Glutamatergic neuron (in vitro differentiated cells): ENCODE results near the gene UBE3D. TPM values are rescaled to one million over a fixed set of nuclear protein-coding genes. Genes with fewer than 3 reads are reported as not detected.

Source experiments
- DNase-seq: peaks from one replicate; pipeline ENCODE4 v3.0.0; 2022
- H3K27ac Mint-ChIP-seq: one replicate; pipeline ENCODE4 v1.8.0; 2020; ENCODE audit warnings: mild to moderate bottlenecking, mixed read lengths, inconsistent platforms; ENCODE audit not compliant: unreplicated experiment
- H3K27me3 Mint-ChIP-seq: one replicate; pipeline ENCODE4 v1.8.0; 2020; ENCODE audit warnings: mild to moderate bottlenecking, moderate library complexity, mixed read lengths, inconsistent platforms; ENCODE audit not compliant: unreplicated experiment
- H3K36me3 Mint-ChIP-seq: one replicate; pipeline ENCODE4 v1.8.0; 2020; ENCODE audit warnings: mild to moderate bottlenecking, mixed read lengths, inconsistent platforms; ENCODE audit not compliant: unreplicated experiment
- H3K4me1 Mint-ChIP-seq: one replicate; pipeline ENCODE4 v1.8.0; 2020; ENCODE audit warnings: mild to moderate bottlenecking, low read depth, mixed read lengths, inconsistent platforms; ENCODE audit not compliant: unreplicated experiment
- H3K4me3 Mint-ChIP-seq: one replicate; pipeline ENCODE4 v1.8.0; 2020; ENCODE audit warnings: mild to moderate bottlenecking, mixed read lengths, inconsistent platforms; ENCODE audit not compliant: unreplicated experiment
- H3K9me3 Mint-ChIP-seq: one replicate; pipeline ENCODE4 v1.8.0; 2020; ENCODE audit warnings: mild to moderate bottlenecking, moderate library complexity, mixed read lengths, inconsistent platforms; ENCODE audit not compliant: unreplicated experiment
- CTCF ChIP-seq: fragments of 200-600 bp; sonication (generic); IDR thresholded peaks from one replicate; pipeline ENCODE4 v1.5.0; 2021; ENCODE audit not compliant: partially characterized antibody, unreplicated experiment
- total RNA-seq: library from RNA; stranded (reverse); fragmentation: NEBNext Ultra II Directional; extraction: Animal tissue kit (Norgen Biotek cat#: 25700); gene quantifications from one replicate; pipeline ENCODE4 v1.2.1, GENCODE V29; 2021; ENCODE audit not compliant: unreplicated experiment

UBE3D gene
- total RNA-seq, 1 donor from 2014 or later: 12.3 TPM

- TF ChIP-seq CTCF: no peak
Measured at GRCh38 chr6:82984720-82985119, 80.9 kb downstream of the UBE3D start.

GRCh38 chr6:82980086-82980485, 85.6 kb downstream of the UBE3D start:
- H3K4me1 Mint-ChIP-seq: no peaks in the 10 kb centered on the region
- DNase-seq: no peak
- no peak overlapping the region for H3K27ac Mint-ChIP-seq
- H3K27me3 Mint-ChIP-seq: no peaks in the 10 kb centered on the region
- H3K36me3 Mint-ChIP-seq: no peaks in the 10 kb centered on the region
- H3K4me3 Mint-ChIP-seq: no peak overlapping the region
- peaks cover 1% of the 10 kb centered on the region for H3K9me3 Mint-ChIP-seq
- no peak for TF ChIP-seq CTCF

More at GRCh38 chr6:82984720-82985119, 80.9 kb downstream of the UBE3D start:
- Mint-ChIP-seq H3K4me3 (no peak overlapping the region), H3K4me1 (peaks cover 6% of the 10 kb centered on the region), H3K27ac (no peak overlapping the region), H3K27me3 (no peaks in the 10 kb centered on the region), H3K36me3 (no peaks in the 10 kb centered on the region), H3K9me3 (no peaks in the 10 kb centered on the region)
- no peak for DNase-seq

GRCh38 chr6:82979657-82980056, 86.0 kb downstream of the UBE3D start:
- Mint-ChIP-seq H3K36me3 (no peaks in the 10 kb centered on the region), H3K9me3 (peaks cover 1% of the 10 kb centered on the region)
- DNase-seq: no peak

GRCh38 chr6:82978362-82978945, 87.2 kb downstream of the UBE3D start:
- Mint-ChIP-seq H3K4me1 (no peaks in the 10 kb centered on the region), H3K27ac (no peak overlapping the region), H3K4me3 (no peak overlapping the region), H3K9me3 (peaks cover 1% of the 10 kb centered on the region), H3K27me3 (no peaks in the 10 kb centered on the region), H3K36me3 (no peaks in the 10 kb centered on the region)
- DNase-seq: no peak
- TF ChIP-seq CTCF: no peak

More at GRCh38 chr6:82979657-82980056, 86.0 kb downstream of the UBE3D start:
- H3K27me3 Mint-ChIP-seq: no peaks in the 10 kb centered on the region
- H3K4me1 Mint-ChIP-seq: no peaks in the 10 kb centered on the region
- H3K4me3 Mint-ChIP-seq: no peak overlapping the region
- no peak for TF ChIP-seq CTCF
- H3K27ac Mint-ChIP-seq: no peak overlapping the region

GRCh38 chr6:82976179-82976578, 89.5 kb downstream of the UBE3D start:
- Mint-ChIP-seq H3K4me1 (no peaks in the 10 kb centered on the region), H3K36me3 (no peaks in the 10 kb centered on the region), H3K4me3 (no peak overlapping the region), H3K9me3 (peaks cover 1% of the 10 kb centered on the region), H3K27me3 (no peaks in the 10 kb centered on the region), H3K27ac (no peak overlapping the region)
- no peak for TF ChIP-seq CTCF
- no peak for DNase-seq
